ENCODE measurements around the gene CHID1. TPM values are rescaled to one million over a fixed set of nuclear protein-coding genes. Genes with fewer than 3 reads are reported as not detected.

The CHID1 gene
- total and polyA plus RNA-seq, 9 of the 15 experiments (the other 6 are each of a cell fraction or from before 2014, with no cell fraction given) = 15.1 to 108 (median 39.8) TPM

DNA sequence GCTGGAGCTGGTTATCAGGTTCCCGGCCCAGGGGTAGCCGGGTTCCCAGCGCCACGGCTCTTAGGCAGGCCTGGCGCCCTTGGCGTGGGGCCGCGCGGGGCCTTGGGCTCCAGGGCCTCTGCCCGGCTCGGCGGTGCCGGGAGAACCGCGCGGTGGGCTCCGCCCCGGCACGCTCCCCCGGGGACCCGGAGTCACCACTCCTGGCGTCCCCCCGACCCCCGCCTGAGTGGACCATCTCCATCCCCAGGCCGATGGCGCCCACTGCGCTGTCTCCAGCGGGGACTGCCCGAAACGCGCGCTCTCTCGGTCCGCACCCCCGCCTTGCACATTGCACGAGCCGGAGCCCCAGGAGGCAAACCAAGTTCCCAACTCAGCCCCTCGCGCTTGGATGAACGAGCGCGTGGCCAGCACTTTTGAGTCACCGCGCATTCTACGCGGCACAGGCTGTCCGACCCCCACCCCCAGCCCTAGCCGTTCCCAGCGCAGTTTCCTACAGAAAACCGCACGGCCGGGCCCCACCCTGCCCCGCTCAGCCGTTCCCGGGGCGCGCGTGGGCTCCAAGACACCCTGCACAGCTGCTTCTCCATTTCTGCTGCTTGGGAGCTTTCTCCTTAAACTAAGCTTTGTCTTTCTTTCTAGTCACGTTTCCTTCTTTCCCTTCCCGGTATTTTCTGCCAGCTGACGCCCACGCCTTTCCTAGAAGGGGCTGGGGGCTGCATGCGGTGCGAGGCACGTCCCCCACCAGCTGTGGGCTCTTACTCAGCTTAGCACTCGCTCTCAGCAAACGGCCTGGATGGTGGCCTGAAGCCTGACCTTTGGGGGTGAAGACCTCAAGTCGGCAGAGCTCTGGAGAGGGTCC is 650 bp upstream of the CHID1 start (continued):
- TF ChIP-seq, protein P1, sequence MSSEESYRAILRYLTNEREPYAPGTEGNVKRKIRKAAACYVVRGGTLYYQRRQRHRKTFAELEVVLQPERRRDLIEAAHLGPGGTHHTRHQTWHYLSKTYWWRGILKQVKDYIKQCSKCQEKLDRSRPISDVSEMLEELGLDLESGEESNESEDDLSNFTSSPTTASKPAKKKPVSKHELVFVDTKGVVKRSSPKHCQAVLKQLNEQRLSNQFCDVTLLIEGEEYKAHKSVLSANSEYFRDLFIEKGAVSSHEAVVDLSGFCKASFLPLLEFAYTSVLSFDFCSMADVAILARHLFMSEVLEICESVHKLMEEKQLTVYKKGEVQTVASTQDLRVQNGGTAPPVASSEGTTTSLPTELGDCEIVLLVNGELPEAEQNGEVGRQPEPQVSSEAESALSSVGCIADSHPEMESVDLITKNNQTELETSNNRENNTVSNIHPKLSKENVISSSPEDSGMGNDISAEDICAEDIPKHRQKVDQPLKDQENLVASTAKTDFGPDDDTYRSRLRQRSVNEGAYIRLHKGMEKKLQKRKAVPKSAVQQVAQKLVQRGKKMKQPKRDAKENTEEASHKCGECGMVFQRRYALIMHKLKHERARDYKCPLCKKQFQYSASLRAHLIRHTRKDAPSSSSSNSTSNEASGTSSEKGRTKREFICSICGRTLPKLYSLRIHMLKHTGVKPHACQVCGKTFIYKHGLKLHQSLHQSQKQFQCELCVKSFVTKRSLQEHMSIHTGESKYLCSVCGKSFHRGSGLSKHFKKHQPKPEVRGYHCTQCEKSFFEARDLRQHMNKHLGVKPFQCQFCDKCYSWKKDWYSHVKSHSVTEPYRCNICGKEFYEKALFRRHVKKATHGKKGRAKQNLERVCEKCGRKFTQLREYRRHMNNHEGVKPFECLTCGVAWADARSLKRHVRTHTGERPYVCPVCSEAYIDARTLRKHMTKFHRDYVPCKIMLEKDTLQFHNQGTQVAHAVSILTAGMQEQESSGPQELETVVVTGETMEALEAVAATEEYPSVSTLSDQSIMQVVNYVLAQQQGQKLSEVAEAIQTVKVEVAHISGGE (CRISPR knock-in tag; IDR thresholded peaks at IDR 0.05) = no peak
- TF ChIP-seq, protein P2, sequence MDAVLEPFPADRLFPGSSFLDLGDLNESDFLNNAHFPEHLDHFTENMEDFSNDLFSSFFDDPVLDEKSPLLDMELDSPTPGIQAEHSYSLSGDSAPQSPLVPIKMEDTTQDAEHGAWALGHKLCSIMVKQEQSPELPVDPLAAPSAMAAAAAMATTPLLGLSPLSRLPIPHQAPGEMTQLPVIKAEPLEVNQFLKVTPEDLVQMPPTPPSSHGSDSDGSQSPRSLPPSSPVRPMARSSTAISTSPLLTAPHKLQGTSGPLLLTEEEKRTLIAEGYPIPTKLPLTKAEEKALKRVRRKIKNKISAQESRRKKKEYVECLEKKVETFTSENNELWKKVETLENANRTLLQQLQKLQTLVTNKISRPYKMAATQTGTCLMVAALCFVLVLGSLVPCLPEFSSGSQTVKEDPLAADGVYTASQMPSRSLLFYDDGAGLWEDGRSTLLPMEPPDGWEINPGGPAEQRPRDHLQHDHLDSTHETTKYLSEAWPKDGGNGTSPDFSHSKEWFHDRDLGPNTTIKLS (IDR thresholded peaks at IDR 0.05; ENCODE audit: borderline replicate concordance, low read depth) = no peak
- TF ChIP-seq CXXC5 (CRISPR knock-in tag; IDR thresholded peaks at IDR 0.05) = no peak
- TF ChIP-seq, protein P3, sequence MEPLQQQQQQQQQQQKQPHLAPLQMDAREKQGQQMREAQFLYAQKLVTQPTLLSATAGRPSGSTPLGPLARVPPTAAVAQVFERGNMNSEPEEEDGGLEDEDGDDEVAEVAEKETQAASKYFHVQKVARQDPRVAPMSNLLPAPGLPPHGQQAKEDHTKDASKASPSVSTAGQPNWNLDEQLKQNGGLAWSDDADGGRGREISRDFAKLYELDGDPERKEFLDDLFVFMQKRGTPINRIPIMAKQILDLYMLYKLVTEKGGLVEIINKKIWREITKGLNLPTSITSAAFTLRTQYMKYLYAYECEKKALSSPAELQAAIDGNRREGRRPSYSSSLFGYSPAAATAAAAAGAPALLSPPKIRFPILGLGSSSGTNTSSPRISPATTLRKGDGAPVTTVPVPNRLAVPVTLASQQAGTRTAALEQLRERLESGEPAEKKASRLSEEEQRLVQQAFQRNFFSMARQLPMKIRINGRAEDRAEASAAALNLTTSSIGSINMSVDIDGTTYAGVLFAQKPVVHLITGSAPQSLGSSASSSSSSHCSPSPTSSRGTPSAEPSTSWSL (CRISPR knock-in tag; IDR thresholded peaks at IDR 0.05; ENCODE audit: borderline replicate concordance) = no peak
- no peak for TF ChIP-seq JUN (IDR thresholded peaks at IDR 0.05; ENCODE audit: borderline replicate concordance, low read depth, low read length)
- no peak; the same call in 1 of the 2 replicates for TF ChIP-seq JUN (CRISPR knock-in tag; IDR thresholded peaks at IDR 0.05; ENCODE audit: borderline replicate concordance)
- no peak for TF ChIP-seq HDAC8 (tag; IDR thresholded peaks at IDR 0.05)
- TF ChIP-seq, protein P4, sequence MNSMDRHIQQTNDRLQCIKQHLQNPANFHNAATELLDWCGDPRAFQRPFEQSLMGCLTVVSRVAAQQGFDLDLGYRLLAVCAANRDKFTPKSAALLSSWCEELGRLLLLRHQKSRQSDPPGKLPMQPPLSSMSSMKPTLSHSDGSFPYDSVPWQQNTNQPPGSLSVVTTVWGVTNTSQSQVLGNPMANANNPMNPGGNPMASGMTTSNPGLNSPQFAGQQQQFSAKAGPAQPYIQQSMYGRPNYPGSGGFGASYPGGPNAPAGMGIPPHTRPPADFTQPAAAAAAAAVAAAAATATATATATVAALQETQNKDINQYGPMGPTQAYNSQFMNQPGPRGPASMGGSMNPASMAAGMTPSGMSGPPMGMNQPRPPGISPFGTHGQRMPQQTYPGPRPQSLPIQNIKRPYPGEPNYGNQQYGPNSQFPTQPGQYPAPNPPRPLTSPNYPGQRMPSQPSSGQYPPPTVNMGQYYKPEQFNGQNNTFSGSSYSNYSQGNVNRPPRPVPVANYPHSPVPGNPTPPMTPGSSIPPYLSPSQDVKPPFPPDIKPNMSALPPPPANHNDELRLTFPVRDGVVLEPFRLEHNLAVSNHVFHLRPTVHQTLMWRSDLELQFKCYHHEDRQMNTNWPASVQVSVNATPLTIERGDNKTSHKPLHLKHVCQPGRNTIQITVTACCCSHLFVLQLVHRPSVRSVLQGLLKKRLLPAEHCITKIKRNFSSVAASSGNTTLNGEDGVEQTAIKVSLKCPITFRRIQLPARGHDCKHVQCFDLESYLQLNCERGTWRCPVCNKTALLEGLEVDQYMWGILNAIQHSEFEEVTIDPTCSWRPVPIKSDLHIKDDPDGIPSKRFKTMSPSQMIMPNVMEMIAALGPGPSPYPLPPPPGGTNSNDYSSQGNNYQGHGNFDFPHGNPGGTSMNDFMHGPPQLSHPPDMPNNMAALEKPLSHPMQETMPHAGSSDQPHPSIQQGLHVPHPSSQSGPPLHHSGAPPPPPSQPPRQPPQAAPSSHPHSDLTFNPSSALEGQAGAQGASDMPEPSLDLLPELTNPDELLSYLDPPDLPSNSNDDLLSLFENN (IDR thresholded peaks at IDR 0.05; ENCODE audit: low read depth in 2 of 2, low read length in 2 of 2) = no peak
- TF ChIP-seq MCM3 (IDR thresholded peaks at IDR 0.05) = no peak
- TF ChIP-seq, protein P5, sequence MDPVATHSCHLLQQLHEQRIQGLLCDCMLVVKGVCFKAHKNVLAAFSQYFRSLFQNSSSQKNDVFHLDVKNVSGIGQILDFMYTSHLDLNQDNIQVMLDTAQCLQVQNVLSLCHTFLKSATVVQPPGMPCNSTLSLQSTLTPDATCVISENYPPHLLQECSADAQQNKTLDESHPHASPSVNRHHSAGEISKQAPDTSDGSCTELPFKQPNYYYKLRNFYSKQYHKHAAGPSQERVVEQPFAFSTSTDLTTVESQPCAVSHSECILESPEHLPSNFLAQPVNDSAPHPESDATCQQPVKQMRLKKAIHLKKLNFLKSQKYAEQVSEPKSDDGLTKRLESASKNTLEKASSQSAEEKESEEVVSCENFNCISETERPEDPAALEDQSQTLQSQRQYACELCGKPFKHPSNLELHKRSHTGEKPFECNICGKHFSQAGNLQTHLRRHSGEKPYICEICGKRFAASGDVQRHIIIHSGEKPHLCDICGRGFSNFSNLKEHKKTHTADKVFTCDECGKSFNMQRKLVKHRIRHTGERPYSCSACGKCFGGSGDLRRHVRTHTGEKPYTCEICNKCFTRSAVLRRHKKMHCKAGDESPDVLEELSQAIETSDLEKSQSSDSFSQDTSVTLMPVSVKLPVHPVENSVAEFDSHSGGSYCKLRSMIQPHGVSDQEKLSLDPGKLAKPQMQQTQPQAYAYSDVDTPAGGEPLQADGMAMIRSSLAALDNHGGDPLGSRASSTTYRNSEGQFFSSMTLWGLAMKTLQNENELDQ (CRISPR knock-in tag; IDR thresholded peaks at IDR 0.05; ENCODE audit: borderline replicate concordance) = no peak
- no peak for TF ChIP-seq RBM22 (IDR thresholded peaks at IDR 0.05; ENCODE audit: low read depth, low read length, poor library complexity, severe bottlenecking)
- 0 out of 2 replicates have a peak, but pooled peaks have one; percentile 25 for TF ChIP-seq HDGF (IDR thresholded peaks at IDR 0.05)
